ENCODE measurements around the gene DEFB112.

- no peak for TF ChIP-seq CTCF (IDR thresholded peaks at IDR 0.05; ENCODE audit: insufficient read depth, low read length, poor library complexity, severe bottlenecking)
- no peak for TF ChIP-seq EZH2phosphoT487 (conservative IDR thresholded peaks at IDR 0.05; ENCODE audit: low read length)
These were observed 41.9 kb upstream of the DEFB112 start for GRCh38 chr6:50091641-50092040.
